ENCODE data around the gene PLRG1. TPM values are rescaled to one million over a fixed set of nuclear protein-coding genes. Genes with fewer than 3 reads are reported as not detected.

PLRG1 gene
- total RNA-seq, 4 donors from 2014 or later: 50.3 to 69.9 (median 63.5) TPM

- Histone ChIP-seq H3K4me3 (replicated peaks in 1 of 3) (no peak overlapping the region), H3K27me3 (peaks cover 8% of the 10 kb centered on the region), H3K9me3 (no peaks in the 10 kb centered on the region), H3K36me3 (no peaks in the 10 kb centered on the region), H3K27ac (no peak overlapping the region), H3K4me1 (peaks cover 11 to 25% of the 10 kb centered on the region in 2 donors)
- intact Hi-C loops (cut with DNase I): loop anchor here (10.0 kb wide), 1 partner anchor 75 kb away; no protein-coding TSS in a partner anchor
- TF ChIP-seq CTCF (IDR thresholded peaks at IDR 0.05) (no peak), POLR2A (IDR thresholded peaks at IDR 0.05) (no peak)
- 10% methylated on average over 2 of the region's 55 CpGs; no CpG with 5 or more reads in 1 of the 2 donors for WGBS, 2 donors
- no peak for DNase-seq
Measured at GRCh38 chr4:154490234-154490582, 60.0 kb downstream of the PLRG1 start.

- H3K27ac ChIP-seq: no peak overlapping the region
- TF ChIP-seq POLR2A (IDR thresholded peaks at IDR 0.05) (no peak), CTCF (IDR thresholded peaks at IDR 0.05) (no peak)
- H3K27me3 ChIP-seq: peaks cover 8% of the 10 kb centered on the region
- H3K9me3 ChIP-seq: no peaks in the 10 kb centered on the region
- no peak overlapping the region for H3K4me3 ChIP-seq (replicated peaks in 1 of 3)
- no peak for DNase-seq
- 38 to 47% methylated on average over 13 to 54 of the region's 56 CpGs for whole genome bisulfite sequencing, 2 donors
- peaks cover 11 to 25% of the 10 kb centered on the region in 2 donors for H3K4me1 ChIP-seq
- H3K36me3 ChIP-seq: no peaks in the 10 kb centered on the region
- intact Hi-C loops (cut with DNase I): loop anchor here (10.0 kb wide), 1 partner anchor 75 kb away; no protein-coding TSS in a partner anchor
Measured at GRCh38 chr4:154489558-154490233, 60.5 kb downstream of the PLRG1 start.

GRCh38 chr4:154487145-154487544 is 63.1 kb downstream of the PLRG1 start:
- Histone ChIP-seq H3K4me1 (peaks cover 11 to 22% of the 10 kb centered on the region in 2 donors), H3K4me3 (replicated peaks in 1 of 3) (no peak overlapping the region), H3K9me3 (no peaks in the 10 kb centered on the region), H3K27ac (no peak overlapping the region), H3K27me3 (peaks cover 8% of the 10 kb centered on the region), H3K36me3 (no peaks in the 10 kb centered on the region)
- DNase-seq: no peak
- TF ChIP-seq POLR2A (IDR thresholded peaks at IDR 0.05) (no peak), CTCF (IDR thresholded peaks at IDR 0.05) (no peak)
- intact Hi-C loops (cut with DNase I): no loop called here
- WGBS, 2 donors: 87 to 93% methylated on average over 4 of the region's 4 CpGs

GRCh38 chr4:154485127-154485773 is 65.0 kb downstream of the PLRG1 start:
- Histone ChIP-seq H3K4me1 (peaks cover 1 to 3% of the 10 kb centered on the region in 2 donors), H3K27me3 (peaks cover 3% of the 10 kb centered on the region), H3K27ac (no peak overlapping the region), H3K4me3 (replicated peaks in 1 of 3) (no peak overlapping the region), H3K36me3 (no peaks in the 10 kb centered on the region), H3K9me3 (no peaks in the 10 kb centered on the region)
- intact Hi-C loops (cut with DNase I): no loop called here
- no peak for DNase-seq
- WGBS, 2 donors: 57 to 64% methylated on average over 4 of the region's 4 CpGs
- TF ChIP-seq POLR2A (IDR thresholded peaks at IDR 0.05) (no peak), CTCF (IDR thresholded peaks at IDR 0.05) (no peak)

Small RNAs within 50 kb of the gene (small RNA-seq; reads per million reads assigned to genes)
- gene RNU6-1285P: not detected

Other genes with a start within 250 kb of the PLRG1 start
- 1 to 10 TPM in 1 of 4 donors, under 1 TPM in 3; 0.40 to 1.4 (median 0.61) TPM for gene DCHS2, start 58.6 kb downstream of the PLRG1 start, total RNA-seq
- under 1 TPM in 1 of 4 donors, not detected in 3; 0.94 TPM for gene FGB, start 12.6 kb upstream of the PLRG1 start, total RNA-seq
- not detected for gene FGA, start 40.3 kb upstream of the PLRG1 start, total RNA-seq
- gene FGG, start 62.3 kb upstream of the PLRG1 start, total RNA-seq: not detected
- gene LRAT, start 193.6 kb upstream of the PLRG1 start, total RNA-seq: 10 to 100 TPM in 1 of 4 donors, 1 to 10 TPM in 3; 5.8 to 14.4 (median 7.1) TPM
- 1 to 10 TPM in 3 of 4 donors, under 1 TPM in 1; 0.27 to 2.2 (median 1.2) TPM for gene RBM46, start 230.9 kb upstream of the PLRG1 start, total RNA-seq

Measured in thyroid gland (tissue), 4 donors.